ENCODE measurements around the gene USP6NL.

GRCh38 chr10:11593612-11594011, 17.8 kb downstream of the USP6NL start:
- no peak for TF ChIP-seq CTCF (IDR thresholded peaks at IDR 0.05; ENCODE audit: insufficient read depth, low read length)
- TF ChIP-seq POLR2AphosphoS5 (IDR thresholded peaks at IDR 0.05; ENCODE audit: low read depth) = no peak

Measured in HL-60 (cell line).